Raji (cell line): ENCODE data around the gene CHRNA5.

Source experiments
- POLR2A ChIP-seq: IDR thresholded peaks from 2 replicates; pipeline ENCODE4 v1.6.1; 2011; ENCODE audit warnings: low read depth, low read length, control low read depth; ENCODE audit not compliant: insufficient read depth

Gene CHRNA5

DNA sequence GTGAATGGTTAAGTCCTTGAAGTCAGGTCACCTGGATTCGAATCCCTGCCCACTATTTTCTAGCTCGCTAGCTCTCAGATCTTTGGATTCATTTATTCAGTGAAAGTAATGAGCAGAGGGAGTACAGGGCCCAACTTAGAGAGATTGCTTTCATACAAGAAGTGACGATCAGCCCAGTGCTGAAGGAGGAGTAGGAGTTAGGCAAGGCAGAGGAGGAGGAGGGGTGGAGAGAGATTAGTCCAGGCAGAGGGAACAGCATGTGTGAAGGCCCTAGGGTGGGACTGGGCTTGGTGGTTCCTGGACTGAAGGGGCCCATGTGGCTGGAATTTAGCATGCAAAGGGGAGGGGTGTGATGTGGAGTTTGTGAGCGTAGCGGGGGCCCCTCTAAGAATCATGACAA is 3.8 kb upstream of the CHRNA5 start:
- TF ChIP-seq POLR2A, result no peak

DNA sequence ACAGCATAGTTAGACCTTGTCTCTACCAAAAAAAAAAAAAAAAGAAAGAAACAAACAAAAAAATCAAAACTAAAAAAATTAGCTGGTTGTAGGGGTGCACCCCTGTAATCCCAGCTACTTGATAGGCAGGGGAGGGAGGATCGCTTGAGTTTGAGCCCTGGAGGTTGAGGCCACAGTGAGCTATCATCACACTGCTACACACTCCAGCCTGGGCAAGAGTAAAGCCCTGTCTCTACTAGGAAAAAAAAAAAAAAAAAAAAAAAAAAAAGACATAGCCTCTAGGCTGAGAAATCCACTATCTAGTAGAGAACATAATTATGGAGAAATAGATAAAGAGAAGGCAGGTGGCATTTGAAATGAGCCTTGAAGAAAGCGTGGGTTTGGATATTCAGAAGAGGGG is 2.2 kb upstream of the CHRNA5 start:
- no peak for TF ChIP-seq POLR2A

DNA sequence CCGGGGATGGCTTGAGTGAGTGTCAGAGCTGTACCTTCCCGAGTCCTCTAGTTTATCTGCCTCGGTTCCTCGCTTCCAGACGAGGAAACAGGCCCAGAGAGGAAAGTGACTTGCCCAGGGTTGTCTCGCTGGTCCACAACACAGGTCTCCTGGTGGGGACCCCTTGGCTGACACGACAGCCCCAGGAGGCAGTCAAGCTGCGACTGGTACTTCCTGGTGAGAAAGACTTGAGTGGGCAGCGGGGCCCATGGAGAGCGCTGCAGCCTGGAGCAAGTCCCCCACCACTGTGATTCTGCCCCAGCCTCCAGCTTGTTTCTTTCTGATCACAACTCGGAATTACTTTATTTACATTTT is 600 bp upstream of the CHRNA5 start:
- TF ChIP-seq POLR2A, result no peak

DNA sequence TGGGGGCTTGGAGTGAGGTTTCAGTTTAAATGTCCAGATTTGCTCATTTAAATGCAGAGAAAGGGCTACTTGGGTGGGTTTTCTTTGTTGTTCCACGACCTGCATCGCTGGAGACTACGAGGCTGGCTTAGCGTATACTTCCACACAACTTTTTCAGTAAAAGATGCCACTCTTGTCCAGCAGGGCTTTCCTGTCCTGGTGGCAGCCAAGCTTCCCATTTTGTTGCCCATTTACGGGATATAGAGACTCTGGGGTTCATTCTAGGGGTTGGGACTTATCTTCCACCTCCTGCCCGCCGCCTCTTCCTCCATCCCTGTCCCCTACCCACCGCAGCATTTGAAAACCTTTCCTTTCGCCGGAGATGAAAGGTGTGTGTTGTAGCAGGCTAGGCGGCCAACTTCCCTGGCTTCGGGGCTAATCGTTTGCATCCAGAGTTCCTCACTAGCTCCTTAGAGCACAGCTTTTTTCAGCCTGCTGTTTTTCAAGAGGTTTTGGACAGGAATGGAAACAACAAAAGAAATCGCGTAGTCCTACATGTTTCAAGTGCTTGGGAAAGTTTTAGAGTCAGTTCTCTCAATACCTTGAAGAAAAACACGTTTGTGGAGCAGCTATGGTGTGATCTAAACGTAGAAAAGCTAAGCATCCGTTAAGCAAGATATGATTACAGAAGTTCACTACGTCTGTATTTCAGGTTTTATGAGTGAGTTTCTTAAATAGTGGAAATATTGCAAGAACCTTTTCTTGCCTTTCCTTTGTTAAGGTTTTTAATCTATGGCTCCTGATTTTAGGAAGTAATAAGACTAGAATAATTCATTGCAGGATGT is 843 bp downstream of the CHRNA5 start:
- TF ChIP-seq POLR2A, result no peak

DNA sequence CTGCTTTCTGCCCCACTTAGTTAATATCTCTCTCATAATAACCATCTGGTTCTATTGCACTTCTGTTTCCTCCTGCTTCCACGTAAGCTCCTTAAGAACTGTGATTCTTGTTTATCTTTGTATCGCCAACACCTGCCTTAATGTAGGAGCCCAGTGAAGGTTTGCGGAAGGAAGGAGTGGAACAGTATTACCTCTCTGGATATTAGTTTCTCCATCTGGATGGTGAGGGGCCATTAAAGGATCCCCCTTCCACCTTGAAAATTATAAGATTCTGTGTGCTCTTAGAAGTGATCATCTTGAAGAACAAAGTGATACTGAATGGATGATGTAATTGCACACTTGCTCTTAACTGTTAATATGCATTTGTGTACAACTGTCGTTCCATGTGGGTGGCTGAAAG is 2.2 kb downstream of the CHRNA5 start:
- no peak for TF ChIP-seq POLR2A

DNA sequence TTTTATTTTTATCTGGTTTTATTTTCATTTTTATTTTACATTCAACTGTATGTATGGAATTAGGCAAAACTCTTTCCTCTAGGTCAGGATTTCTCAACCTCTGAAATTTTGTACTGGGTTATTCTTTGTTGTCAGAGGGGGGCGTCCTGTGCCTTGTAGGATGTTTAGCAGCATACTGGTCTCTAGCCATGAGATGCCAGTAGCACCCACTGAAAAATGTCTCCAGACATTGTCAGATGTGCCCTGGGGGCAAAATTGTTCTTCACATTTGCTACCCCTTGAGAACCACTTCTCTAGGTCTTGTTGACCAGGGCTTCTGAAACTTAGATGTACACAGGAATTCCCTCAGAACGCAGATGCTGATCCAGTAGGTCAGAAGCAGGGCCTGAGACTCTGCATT is 5.4 kb downstream of the CHRNA5 start:
- no peak for TF ChIP-seq POLR2A

DNA sequence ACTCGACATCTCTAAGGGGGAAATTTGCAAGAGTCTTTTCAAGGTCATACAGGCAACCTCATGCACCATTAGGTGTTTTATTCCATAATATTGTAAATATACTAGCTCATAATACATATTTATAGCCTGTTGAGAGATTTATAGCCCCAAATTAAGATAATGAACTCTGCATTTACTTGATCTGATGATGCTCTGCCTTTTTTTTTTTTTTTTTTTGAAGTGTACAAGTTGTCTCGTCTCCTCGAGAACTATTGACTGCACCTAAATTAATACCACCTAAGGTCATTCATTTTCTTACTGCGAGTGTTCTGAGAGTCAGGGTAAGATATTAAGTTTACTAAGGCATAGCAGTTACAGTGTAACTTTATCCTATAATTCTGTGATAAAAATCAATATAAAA is 6.1 kb downstream of the CHRNA5 start:
- no peak for TF ChIP-seq POLR2A

DNA sequence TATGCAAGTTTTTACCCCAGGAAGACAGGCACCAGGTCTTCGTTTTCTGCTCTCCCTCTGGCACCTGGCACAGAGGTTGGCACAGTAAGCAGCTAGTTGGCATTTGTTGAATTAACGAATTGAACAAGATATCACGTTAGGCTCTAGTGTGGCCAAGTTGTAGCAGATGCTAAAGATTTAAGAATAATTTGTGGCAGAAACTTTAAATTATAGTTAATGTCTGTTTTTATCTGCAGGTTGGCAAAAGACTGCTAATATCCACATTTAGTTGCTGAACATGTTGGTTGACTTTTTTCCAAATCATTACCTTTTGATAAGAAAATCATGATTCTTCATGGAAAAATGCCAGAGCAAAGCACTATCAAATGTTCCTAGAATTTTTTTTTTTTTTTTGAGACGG is 8.1 kb downstream of the CHRNA5 start:
- TF ChIP-seq POLR2A, result no peak

DNA sequence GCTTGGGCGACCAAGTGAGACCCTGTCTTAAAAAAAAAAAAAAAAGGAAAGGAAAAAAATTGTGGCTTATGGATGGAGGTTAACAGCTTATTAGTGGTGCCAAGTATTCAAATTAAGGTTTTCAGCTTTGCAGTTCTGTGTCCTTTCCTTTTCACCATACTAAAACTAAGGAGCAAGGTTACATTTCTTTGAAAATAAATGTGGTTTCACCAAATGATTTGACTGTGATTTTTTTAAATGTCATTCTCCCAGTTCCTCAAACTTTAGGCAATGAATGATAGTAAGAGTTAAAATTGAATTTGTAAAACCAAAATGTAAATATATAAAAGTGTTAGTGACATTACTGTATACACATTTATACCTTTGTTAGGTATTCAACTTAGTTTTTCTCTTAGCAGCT is 9.6 kb downstream of the CHRNA5 start:
- TF ChIP-seq POLR2A, result no peak

DNA sequence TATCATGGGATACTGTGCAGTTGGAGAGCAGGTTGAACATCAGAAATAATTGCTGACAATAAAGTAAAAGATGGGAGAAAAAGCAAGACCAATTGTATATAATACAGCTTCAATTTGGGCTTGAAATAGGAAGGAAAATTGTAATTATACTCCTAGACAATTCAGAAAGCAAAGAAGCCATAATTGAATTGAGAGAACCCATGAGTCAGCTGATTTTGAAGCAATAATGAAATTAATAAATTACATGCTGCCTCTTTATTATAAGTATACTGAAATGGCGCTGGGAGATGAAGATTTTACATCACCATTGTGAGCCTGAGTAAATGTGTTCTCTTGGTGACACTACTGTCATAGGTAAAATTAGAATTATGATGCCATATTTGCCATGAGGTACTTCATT is 32.3 kb downstream of the CHRNA5 start:
- no peak for TF ChIP-seq POLR2A

DNA sequence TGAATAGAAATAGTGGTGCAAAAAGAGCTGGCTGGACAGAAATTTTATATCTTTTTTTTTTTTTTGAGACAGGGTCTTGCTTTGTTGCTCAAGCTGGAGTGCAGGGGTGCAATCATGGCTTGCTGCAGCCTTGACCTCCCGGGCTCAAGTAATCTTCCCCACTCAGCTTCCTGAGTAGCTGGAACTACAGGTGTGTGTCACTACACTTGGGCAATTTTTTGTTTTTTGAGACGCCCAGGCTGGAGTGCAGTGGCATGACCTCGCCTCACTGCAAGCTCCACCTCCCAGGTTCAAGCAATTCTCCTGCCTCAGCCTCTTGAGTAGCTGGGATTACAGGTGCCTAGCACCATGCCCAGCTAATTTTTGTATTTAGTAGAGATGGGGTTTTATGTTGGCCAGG is 33.0 kb downstream of the CHRNA5 start:
- no peak for TF ChIP-seq POLR2A

DNA sequence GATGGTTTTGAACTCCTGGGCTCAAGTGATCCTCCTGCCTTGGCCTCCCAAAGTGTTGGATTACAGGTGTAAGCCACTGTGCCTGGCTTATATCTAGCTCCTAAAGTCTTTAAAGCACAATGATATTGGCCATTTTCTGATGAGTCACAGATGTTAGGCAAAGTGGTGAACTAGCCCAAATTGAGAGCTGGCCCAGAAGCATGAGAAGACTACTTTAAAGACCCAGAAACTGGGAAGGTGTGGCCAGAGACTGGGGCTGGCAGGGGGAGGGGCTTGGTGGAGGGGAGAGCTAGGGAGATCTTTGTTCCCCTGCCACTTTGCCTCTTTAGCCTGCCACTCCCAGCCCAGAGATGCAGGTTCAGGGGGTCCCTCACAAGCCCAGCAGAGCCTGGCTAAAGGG is 33.9 kb downstream of the CHRNA5 start:
- no peak for TF ChIP-seq POLR2A

DNA sequence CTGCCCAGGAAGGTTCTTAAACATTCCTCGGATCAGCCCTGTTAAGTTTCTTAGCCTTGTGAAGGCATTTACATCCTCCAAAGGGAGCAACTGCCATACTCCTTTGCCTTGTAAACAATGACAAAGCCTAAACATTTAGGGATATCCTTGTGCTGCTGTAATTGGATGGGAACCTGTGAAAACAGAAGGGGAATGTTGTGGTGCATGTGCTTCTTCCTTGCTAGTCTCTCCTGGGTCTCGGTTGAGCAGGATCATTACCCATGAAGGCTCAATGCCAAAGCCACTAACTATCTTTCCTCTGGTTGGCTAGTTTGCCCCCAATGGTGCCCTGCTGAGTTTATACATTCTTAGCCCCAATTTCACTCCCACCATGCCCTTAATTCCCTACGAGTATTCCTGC is 38.1 kb downstream of the CHRNA5 start:
- TF ChIP-seq POLR2A, result no peak

DNA sequence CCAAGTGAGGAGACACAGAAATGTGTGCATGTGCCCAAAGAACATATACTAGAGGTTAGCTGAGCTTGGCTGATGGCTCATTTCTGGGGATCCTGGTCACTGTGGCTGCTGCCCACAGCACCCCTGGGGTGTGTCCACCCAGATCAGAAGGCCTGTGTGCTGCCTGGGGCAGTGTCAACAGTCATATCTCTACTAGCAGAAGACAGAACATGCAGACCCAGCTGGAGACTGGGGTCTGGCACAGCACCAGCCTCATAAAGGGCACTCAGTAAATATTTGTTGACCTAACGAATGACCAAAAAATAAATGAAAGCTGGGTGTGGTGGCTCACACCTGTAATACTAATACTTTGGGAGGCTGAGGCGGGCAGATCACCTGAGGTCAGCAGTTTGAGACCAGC is 39.1 kb downstream of the CHRNA5 start:
- TF ChIP-seq POLR2A, result no peak

DNA sequence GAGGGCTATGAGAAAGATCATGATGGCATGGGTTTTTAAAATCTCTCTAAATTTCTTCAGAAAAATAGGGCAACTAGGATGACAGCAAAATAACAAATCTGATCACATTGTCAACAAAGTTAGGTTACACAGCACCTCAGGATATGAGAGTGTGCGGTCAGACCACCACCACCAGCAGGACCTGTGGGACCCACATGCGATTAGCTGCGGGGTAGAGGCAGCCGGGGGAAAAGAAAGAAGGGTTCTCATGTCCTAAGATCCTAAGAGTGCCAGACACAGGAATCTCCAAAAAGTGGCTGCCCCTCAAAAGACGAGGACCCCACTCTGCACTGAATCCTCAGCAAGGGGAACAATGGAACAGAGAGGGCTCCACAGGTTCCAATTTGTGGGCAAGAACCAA is 39.9 kb downstream of the CHRNA5 start:
- no peak for TF ChIP-seq POLR2A

DNA sequence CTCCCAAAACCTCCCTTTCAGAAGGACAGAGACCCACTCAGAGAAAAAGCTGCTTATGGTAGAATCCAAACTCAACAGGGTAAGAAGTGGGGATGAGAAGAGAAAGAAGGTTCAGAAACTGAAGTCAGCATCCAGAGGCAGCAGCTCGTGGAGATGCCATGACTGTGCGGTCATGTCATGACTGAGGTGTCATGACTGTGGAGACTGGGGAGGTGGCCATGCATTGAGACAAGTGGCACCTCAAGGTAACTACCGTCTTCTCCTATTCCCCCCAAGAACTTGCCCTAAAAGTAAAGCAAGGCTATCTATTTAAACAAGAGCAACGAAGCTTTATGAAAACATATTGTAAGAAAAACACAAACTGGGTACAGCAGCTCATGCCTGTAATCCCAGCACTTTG is 40.4 kb downstream of the CHRNA5 start:
- TF ChIP-seq POLR2A, result no peak

DNA sequence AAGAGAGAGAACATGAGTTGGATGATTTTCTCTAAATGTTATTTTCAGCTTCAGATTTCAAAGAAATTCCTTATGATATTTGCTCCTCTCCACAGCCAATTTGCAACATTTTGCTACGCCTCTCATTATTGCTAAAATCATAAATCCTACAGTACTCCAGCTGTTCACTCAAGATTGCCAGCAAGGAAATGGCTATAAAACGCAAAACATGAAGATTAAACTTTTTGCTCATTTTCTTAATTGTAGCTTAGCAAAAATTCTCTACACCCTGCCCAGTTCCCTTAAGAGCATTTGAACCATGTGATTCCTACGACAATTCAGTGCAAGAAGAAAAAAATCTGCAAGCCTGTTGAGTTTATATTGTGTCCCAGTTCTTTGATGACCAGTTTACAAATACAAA is 48.7 kb downstream of the CHRNA5 start:
- TF ChIP-seq POLR2A, result no peak
